HCT116 (cell line): ENCODE data around the gene TMEM61. TPM values are rescaled to one million over a fixed set of nuclear protein-coding genes. Genes with fewer than 3 reads are reported as not detected.

Source experiments
- ATAC-seq: fragments of 200-7000 bp; cut with Tn5 transposase; 2 replicates; pipeline ENCODE4 v1.9.1; 2020; ENCODE audit warnings: mild to moderate bottlenecking, moderate library complexity
- BruUV-seq: library from RNA; stranded (reverse); fragments of 400-500 nt; replicated peaks from 2 replicates; lab custom pipeline; 2021; lab: Mats Ljungman, UMichigan
- CTCF ChIA-PET: fragments of 300-600 bp; sonication (Branson Sonifier 250); formaldehyde crosslinking; loops from one replicate; lab custom pipeline; 2021; ENCODE audit warnings: antibody characterized with exemption; lab: Charles Lee
- POLR2A ChIA-PET: fragments of 300-600, 350-600 bp; sonication (Branson Sonifier 250); formaldehyde crosslinking; loops from one replicate; lab custom pipeline; 2021; ENCODE audit warnings: antibody characterized with exemption; lab: Charles Lee
- RAD21 ChIA-PET, 2 experiments: fragments of 300-600 bp; sonication (Branson Sonifier 250); formaldehyde crosslinking; loops; one replicate each; lab custom pipeline; 2023; ENCODE audit warnings: low total read pairs in 2 of 2; ENCODE audit not compliant: uncharacterized antibody in 2 of 2, unreplicated experiment in 2 of 2, low non-redundant PET in 1 of 2; lab: Charles Lee
- DNase-seq: peaks from one replicate; pipeline ENCODE4 v3.0.0-alpha.2; 2010; ENCODE audit warnings: low read depth, low spot score
- H2AFZ ChIP-seq: fragments of 200-600 bp; shearing (Covaris generic), sonication (generic); 2 replicates; pipeline ENCODE4 v1.6.1; 2017; ENCODE audit warnings: low read depth, mixed run types, mixed read lengths, antibody characterized with exemption, low read length; ENCODE audit not compliant: poor library complexity, severe bottlenecking
- H3K27ac ChIP-seq: 2 replicates; pipeline ENCODE4 v1.5.1; 2012; ENCODE audit warnings: low read depth, low read length
- H3K27me3 ChIP-seq: fragments of 200-600 bp; sonication (generic); 2 replicates; pipeline ENCODE4 v1.6.1; 2016; ENCODE audit warnings: mixed run types, low read length, mixed read lengths; ENCODE audit not compliant: insufficient read depth
- H3K36me3 ChIP-seq, 2 experiments: fragments of 200-500 bp in 1 of 2; fragments of 200-600 bp in 1 of 2; sonication (Bioruptor generic) in 1 of 2; sonication (generic) in 1 of 2; 2 replicates each; pipeline versions ENCODE4 v1.5.1 to v1.6.1; 2014 to 2016; ENCODE audit warnings: low read length in 2 of 2, inconsistent platforms in 1 of 2, mixed read lengths in 1 of 2, mixed run types in 1 of 2; ENCODE audit not compliant: insufficient read depth in 2 of 2, control insufficient read depth in 1 of 2
- H3K4me1 ChIP-seq, 2 experiments: fragments of 200-600 bp in 1 of 2; sonication (generic) in 1 of 2; 2 replicates each; pipeline versions ENCODE4 v1.5.1 to v1.6.1; 2012 to 2017; ENCODE audit warnings: low read length in 2 of 2, inconsistent platforms in 1 of 2, mild to moderate bottlenecking in 1 of 2, mixed read lengths in 1 of 2, mixed run types in 1 of 2, moderate library complexity in 1 of 2; ENCODE audit not compliant: insufficient read depth in 2 of 2, control insufficient read depth in 1 of 2
- H3K4me2 ChIP-seq: fragments of 200-600 bp; sonication (generic); 2 replicates; pipeline ENCODE4 v1.6.1; 2017; ENCODE audit warnings: mixed run types, low read length, mixed read lengths
- H3K4me3 ChIP-seq, 2 experiments: fragments of 200-600 bp in 1 of 2; sonication (generic) in 1 of 2; replicated peaks in 1 of 2; 2 replicates each; pipeline ENCODE4 v1.5.1; 2011 to 2016; ENCODE audit warnings: low read length in 2 of 2, control low read depth in 1 of 2, low read depth in 1 of 2, mild to moderate bottlenecking in 1 of 2, mixed read lengths in 1 of 2, mixed run types in 1 of 2
- H3K79me2 ChIP-seq: fragments of 200-600 bp; sonication (generic); 2 replicates; pipeline ENCODE4 v1.6.1; 2017; ENCODE audit warnings: mild to moderate bottlenecking, mixed run types, low read length, moderate library complexity, mixed read lengths; ENCODE audit not compliant: insufficient read depth
- H3K9ac ChIP-seq: fragments of 200-600 bp; sonication (generic); 2 replicates; pipeline ENCODE4 v1.6.1; 2016; ENCODE audit warnings: low read length, mixed read lengths
- H3K9me2 ChIP-seq: fragments of 200-600 bp; sonication (generic), shearing (Covaris generic); 2 replicates; pipeline ENCODE4 v1.6.1; 2017; ENCODE audit warnings: mixed run types, mild to moderate bottlenecking, moderate library complexity; ENCODE audit not compliant: insufficient read depth
- H3K9me3 ChIP-seq, 2 experiments: fragments of 200-500 bp in 1 of 2; fragments of 200-600 bp in 1 of 2; sonication (Bioruptor generic) in 1 of 2; sonication (generic) in 1 of 2; 2 replicates each; pipeline ENCODE4 v1.6.1; 2014 to 2017; ENCODE audit warnings: low read length in 2 of 2, mixed read lengths in 2 of 2, inconsistent platforms in 1 of 2, low read depth in 1 of 2, mild to moderate bottlenecking in 1 of 2, mixed run types in 1 of 2, moderate library complexity in 1 of 2; ENCODE audit not compliant: control insufficient read depth in 1 of 2, insufficient read depth in 1 of 2
- H4K20me1 ChIP-seq: fragments of 200-600 bp; sonication (generic), shearing (Covaris generic); 2 replicates; pipeline ENCODE4 v1.6.1; 2017; ENCODE audit warnings: mixed run types, mild to moderate bottlenecking, moderate library complexity; ENCODE audit not compliant: insufficient read depth
- CBX3 ChIP-seq: IDR thresholded peaks from 2 replicates; pipeline ENCODE4 v1.6.1; 2012; ENCODE audit warnings: low read depth
- CEBPB ChIP-seq: IDR thresholded peaks from 2 replicates; pipeline ENCODE4 v1.6.1; 2012; ENCODE audit warnings: low read depth
- EGR1 ChIP-seq: IDR thresholded peaks from 2 replicates; pipeline ENCODE4 v1.6.1; 2012; ENCODE audit warnings: low read depth
- ELF1 ChIP-seq: IDR thresholded peaks from 2 replicates; pipeline ENCODE4 v1.6.1; 2012; ENCODE audit warnings: low read depth, borderline replicate concordance
- EZH2 ChIP-seq: fragments of 200-600 bp; sonication (generic); IDR thresholded peaks from 2 replicates; pipeline ENCODE4 v1.6.1; 2017; ENCODE audit warnings: antibody characterized with exemption, mixed run types
- FOSL1 ChIP-seq: IDR thresholded peaks from 2 replicates; pipeline ENCODE4 v1.6.1; 2012; ENCODE audit warnings: low read depth
- POLR2A ChIP-seq: IDR thresholded peaks from 2 replicates; pipeline ENCODE4 v1.7.0; 2011; ENCODE audit warnings: borderline replicate concordance; ENCODE audit not compliant: insufficient read depth, insufficient read length; ENCODE audit errors: extremely low read depth
- POLR2AphosphoS5 ChIP-seq: IDR thresholded peaks from 2 replicates; pipeline ENCODE4 v1.6.1; 2011; ENCODE audit warnings: mild to moderate bottlenecking, low read depth, low read length, moderate library complexity
- RAD21 ChIP-seq: IDR thresholded peaks from 2 replicates; pipeline ENCODE4 v1.6.1; 2012; ENCODE audit warnings: low read depth, mild to moderate bottlenecking
- SIN3A ChIP-seq: IDR thresholded peaks from 2 replicates; pipeline ENCODE4 v1.6.1; 2012; ENCODE audit warnings: low read depth
- SP1 ChIP-seq: IDR thresholded peaks from 2 replicates; pipeline ENCODE4 v1.6.1; 2012; ENCODE audit warnings: low read depth
- SRF ChIP-seq: IDR thresholded peaks from 2 replicates; pipeline ENCODE4 v1.6.1; 2012; ENCODE audit warnings: low read depth
- TCF7L2 ChIP-seq: IDR thresholded peaks from 2 replicates; pipeline ENCODE4 v1.7.0; 2011; ENCODE audit warnings: borderline replicate concordance, inconsistent platforms; ENCODE audit not compliant: insufficient read depth, insufficient read length; ENCODE audit errors: extremely low read depth
- YY1 ChIP-seq: IDR thresholded peaks from 2 replicates; pipeline ENCODE4 v1.6.1; 2011; ENCODE audit warnings: low read length, low read depth, moderate library complexity, mild to moderate bottlenecking; ENCODE audit not compliant: insufficient replicate concordance; ENCODE audit errors: extremely low read depth
- ZNF274 ChIP-seq: fragments of 200-500 bp; sonication (Bioruptor generic); IDR thresholded peaks from 2 replicates; pipeline ENCODE4 v1.6.1; 2014; ENCODE audit warnings: mild to moderate bottlenecking, low read depth, low read length, inconsistent platforms
- intact Hi-C: fragments of 100-400 bp; cut with micrococcal nuclease; formaldehyde crosslinking; loops from 2 replicates; pipeline ENCODE4 v1.10.0; 2022
- total RNA-seq: library from RNA; stranded (reverse); gene quantifications from one replicate; pipeline ENCODE4 v1.2.1, GENCODE V29; 2021; ENCODE audit not compliant: unreplicated experiment
- TF ChIP-seq, protein P1 (sequence below): IDR thresholded peaks from 2 replicates; pipeline ENCODE4 v1.6.1; 2012
- TF ChIP-seq, protein P2 (sequence below), 3 experiments: fragments of 200-600 bp in 1 of 3; sonication (generic) in 1 of 3; IDR thresholded peaks in 2 of 3; conservative IDR thresholded peaks in 1 of 3; 2 replicates each; pipeline ENCODE4 v1.5.1; 2012 to 2017; ENCODE audit warnings: low read depth in 2 of 3, low read length in 2 of 3, antibody characterized with exemption in 1 of 3, borderline replicate concordance in 1 of 3, control low read depth in 1 of 3, mild to moderate bottlenecking in 1 of 3, mixed read lengths in 1 of 3, mixed run types in 1 of 3, moderate library complexity in 1 of 3; ENCODE audit not compliant: insufficient read depth in 1 of 3
- TF ChIP-seq, protein P3 (sequence below): IDR thresholded peaks from 2 replicates; pipeline ENCODE4 v1.6.1; 2011; ENCODE audit warnings: mild to moderate bottlenecking, low read length, moderate library complexity; ENCODE audit not compliant: insufficient replicate concordance; ENCODE audit errors: extremely low read depth
- TF ChIP-seq, protein P4 (sequence below): IDR thresholded peaks from 2 replicates; pipeline ENCODE4 v1.6.1; 2012; ENCODE audit warnings: low read depth
- TF ChIP-seq, protein P5 (sequence below): IDR thresholded peaks from 2 replicates; pipeline ENCODE4 v1.6.1; 2012

The TMEM61 gene
- total RNA-seq, 1 experiment from 2014 or later: 4.4 TPM

DNA sequence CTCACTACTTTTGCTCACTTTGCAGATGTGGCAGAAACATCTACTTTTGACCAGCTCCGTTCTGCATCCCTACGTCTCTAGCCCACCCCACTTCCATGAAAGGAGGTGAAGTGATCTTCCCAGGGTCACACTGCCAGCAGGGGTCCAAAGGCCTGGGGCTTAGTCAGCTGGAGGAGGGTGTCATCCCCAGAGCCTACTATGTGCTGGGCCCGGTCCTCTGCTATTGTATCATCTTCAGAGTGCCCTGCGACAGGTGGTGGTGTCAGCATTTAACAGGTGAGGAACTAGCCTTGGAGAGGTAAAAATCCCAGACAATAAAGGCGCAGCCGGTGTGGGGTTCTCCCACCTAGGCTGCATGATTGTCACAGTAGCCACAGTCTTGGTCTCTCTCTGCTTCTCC, 12.7 kb downstream of the TMEM61 start:
- Histone ChIP-seq H3K4me3 (no peak overlapping the region), H3K9me2 (no peaks in the 10 kb centered on the region), H3K4me1 (peaks cover 0 to 12% of the 10 kb centered on the region in 2 experiments; a peak in 2 of 4 replicates), H3K27ac (no peak overlapping the region), H3K79me2 (no peaks in the 10 kb centered on the region), H3K27me3 (no peaks in the 10 kb centered on the region), H3K9ac (no peak overlapping the region), H4K20me1 (no peaks in the 10 kb centered on the region), H3K4me2 (no peak overlapping the region), H2AFZ (no peak overlapping the region), H3K9me3 (no peaks in the 10 kb centered on the region), H3K36me3 (no peaks in the 10 kb centered on the region)
- DNase-seq (no peak), ATAC-seq (no peak)
- RAD21 ChIA-PET: interaction anchor here in 1 of 2 experiments (1.4 kb wide), 1 partner anchor 43 kb away, joined by 3 read pairs; no protein-coding TSS in a partner anchor
- intact Hi-C loops: no loop called here
- CTCF ChIA-PET: interaction anchor here (1.4 to 1.7 kb wide), 2 partner anchors 43 to 48 kb away, joined by 4 to 7 read pairs; no protein-coding TSS in a partner anchor
- POLR2A ChIA-PET: no interaction called here
- TF ChIP-seq YY1 (no peak), ZNF274 (no peak), SIN3A (no peak), FOSL1 (no peak), EZH2 (no peak), POLR2A (no peak), SRF (no peak), SP1 (no peak), POLR2AphosphoS5 (no peak), TCF7L2 (no peak), ELF1 (no peak), EGR1 (no peak), CBX3 (no peak), RAD21 (no peak), CEBPB (no peak)
- TF ChIP-seq, protein P1, sequence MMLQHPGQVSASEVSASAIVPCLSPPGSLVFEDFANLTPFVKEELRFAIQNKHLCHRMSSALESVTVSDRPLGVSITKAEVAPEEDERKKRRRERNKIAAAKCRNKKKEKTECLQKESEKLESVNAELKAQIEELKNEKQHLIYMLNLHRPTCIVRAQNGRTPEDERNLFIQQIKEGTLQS: no peak
- TF ChIP-seq, protein P2, sequence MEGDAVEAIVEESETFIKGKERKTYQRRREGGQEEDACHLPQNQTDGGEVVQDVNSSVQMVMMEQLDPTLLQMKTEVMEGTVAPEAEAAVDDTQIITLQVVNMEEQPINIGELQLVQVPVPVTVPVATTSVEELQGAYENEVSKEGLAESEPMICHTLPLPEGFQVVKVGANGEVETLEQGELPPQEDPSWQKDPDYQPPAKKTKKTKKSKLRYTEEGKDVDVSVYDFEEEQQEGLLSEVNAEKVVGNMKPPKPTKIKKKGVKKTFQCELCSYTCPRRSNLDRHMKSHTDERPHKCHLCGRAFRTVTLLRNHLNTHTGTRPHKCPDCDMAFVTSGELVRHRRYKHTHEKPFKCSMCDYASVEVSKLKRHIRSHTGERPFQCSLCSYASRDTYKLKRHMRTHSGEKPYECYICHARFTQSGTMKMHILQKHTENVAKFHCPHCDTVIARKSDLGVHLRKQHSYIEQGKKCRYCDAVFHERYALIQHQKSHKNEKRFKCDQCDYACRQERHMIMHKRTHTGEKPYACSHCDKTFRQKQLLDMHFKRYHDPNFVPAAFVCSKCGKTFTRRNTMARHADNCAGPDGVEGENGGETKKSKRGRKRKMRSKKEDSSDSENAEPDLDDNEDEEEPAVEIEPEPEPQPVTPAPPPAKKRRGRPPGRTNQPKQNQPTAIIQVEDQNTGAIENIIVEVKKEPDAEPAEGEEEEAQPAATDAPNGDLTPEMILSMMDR (IDR thresholded peaks at IDR 0.05 in 2 of 3, conservative IDR thresholded peaks at IDR 0.05 in 1 of 3; ENCODE audit: borderline replicate concordance in 1 of 3, insufficient read depth in 1 of 3, low read depth in 2 of 3, low read length in 2 of 3): no peak
- TF ChIP-seq, protein P3, sequence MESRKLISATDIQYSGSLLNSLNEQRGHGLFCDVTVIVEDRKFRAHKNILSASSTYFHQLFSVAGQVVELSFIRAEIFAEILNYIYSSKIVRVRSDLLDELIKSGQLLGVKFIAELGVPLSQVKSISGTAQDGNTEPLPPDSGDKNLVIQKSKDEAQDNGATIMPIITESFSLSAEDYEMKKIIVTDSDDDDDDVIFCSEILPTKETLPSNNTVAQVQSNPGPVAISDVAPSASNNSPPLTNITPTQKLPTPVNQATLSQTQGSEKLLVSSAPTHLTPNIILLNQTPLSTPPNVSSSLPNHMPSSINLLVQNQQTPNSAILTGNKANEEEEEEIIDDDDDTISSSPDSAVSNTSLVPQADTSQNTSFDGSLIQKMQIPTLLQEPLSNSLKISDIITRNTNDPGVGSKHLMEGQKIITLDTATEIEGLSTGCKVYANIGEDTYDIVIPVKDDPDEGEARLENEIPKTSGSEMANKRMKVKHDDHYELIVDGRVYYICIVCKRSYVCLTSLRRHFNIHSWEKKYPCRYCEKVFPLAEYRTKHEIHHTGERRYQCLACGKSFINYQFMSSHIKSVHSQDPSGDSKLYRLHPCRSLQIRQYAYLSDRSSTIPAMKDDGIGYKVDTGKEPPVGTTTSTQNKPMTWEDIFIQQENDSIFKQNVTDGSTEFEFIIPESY: no peak
- TF ChIP-seq, protein P4, sequence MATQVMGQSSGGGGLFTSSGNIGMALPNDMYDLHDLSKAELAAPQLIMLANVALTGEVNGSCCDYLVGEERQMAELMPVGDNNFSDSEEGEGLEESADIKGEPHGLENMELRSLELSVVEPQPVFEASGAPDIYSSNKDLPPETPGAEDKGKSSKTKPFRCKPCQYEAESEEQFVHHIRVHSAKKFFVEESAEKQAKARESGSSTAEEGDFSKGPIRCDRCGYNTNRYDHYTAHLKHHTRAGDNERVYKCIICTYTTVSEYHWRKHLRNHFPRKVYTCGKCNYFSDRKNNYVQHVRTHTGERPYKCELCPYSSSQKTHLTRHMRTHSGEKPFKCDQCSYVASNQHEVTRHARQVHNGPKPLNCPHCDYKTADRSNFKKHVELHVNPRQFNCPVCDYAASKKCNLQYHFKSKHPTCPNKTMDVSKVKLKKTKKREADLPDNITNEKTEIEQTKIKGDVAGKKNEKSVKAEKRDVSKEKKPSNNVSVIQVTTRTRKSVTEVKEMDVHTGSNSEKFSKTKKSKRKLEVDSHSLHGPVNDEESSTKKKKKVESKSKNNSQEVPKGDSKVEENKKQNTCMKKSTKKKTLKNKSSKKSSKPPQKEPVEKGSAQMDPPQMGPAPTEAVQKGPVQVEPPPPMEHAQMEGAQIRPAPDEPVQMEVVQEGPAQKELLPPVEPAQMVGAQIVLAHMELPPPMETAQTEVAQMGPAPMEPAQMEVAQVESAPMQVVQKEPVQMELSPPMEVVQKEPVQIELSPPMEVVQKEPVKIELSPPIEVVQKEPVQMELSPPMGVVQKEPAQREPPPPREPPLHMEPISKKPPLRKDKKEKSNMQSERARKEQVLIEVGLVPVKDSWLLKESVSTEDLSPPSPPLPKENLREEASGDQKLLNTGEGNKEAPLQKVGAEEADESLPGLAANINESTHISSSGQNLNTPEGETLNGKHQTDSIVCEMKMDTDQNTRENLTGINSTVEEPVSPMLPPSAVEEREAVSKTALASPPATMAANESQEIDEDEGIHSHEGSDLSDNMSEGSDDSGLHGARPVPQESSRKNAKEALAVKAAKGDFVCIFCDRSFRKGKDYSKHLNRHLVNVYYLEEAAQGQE: no peak
- TF ChIP-seq, protein P5, sequence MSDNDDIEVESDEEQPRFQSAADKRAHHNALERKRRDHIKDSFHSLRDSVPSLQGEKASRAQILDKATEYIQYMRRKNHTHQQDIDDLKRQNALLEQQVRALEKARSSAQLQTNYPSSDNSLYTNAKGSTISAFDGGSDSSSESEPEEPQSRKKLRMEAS: no peak
- no TSS peak for BruUV-seq
